NCI-H446 (cell line): ENCODE results near the gene S100A12.
"Not testable (repeated sequence)": the region's sequence is repeated elsewhere in the genome, so short reads cannot be mapped to it uniquely, and the experiment has no call there.

Experiments used
- DNase-seq, 2 experiments: peaks; one replicate each; lab custom pipeline; 2025; lab: John Stamatoyannopoulos, UW

Gene S100A12

DNA sequence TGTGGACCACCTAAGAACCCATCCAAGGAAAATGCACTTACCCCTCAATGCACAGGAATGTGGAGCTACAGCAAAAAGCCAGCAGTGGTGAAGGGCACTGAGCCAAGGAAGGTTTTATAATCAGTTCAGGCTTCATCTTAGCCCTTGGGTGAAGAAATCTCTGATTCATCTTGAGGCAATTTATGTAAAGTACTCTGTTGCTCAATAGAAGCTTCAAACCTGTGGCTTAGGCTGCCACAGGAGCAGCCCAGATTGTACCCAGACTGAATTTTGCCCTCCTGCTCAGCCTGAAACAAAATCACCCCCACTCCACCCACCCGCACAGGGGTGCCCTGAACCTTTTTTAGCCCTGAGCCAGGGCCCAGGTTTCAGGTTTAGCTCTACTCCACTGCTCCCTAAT lies at the start of gene S100A12:
Gene S100A12 (minus strand): TSS at position 111 of the 400 bp plus-strand sequence. CDS start 1,029 bp downstream, outside the sequence.
- no peak for DNase-seq

DNA sequence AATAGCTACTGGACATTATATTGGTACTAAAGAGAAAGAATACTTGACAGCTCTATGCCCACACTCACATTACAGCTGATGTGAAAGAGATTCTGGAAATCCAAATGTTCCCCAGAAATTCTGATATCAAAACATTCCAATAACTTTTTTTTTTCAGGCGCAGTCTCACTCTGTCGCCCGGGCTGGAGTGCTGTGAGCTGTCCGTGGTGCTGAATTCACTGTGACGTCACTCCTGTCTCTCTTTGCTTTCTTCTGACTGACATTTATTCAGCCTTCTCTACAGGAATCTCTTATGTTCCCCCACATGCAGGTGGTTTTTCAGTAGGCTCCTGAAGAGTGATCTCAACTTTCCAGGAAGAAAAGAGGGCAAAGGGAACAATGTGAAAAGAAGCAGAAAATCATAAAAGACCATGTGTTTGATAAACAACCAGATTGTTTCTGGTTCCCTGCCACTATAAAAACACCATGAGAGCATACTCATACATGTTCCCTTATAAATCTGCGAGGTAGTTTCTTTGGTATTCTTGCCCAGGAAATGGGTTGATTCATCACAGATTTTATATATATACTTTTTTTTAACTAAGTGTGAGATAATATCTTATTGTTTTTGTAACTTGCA lies 47.1 kb upstream of the S100A12 start:
- DNase-seq = peak in 1 of 2 experiments; percentile 5

DNA sequence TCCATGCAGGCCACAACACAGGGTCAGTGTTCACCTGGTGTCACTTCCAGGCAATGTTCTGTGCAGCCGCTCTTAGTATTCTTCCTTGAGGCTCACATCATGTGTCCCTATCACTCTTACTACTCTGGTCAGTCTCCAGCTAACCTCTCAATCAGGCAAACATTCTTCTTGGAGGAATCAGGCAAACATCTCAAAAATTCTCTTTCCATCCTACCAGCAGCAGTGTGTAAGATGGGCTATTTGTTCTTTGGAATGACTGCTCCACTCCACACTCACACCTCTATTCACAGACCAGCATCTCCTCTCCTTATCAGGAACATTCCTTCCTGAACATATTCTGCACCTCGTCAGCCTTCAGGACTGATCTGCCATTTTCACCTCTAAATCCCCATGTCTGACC lies 44.9 kb upstream of the S100A12 start:
- DNase-seq = no peak

DNA sequence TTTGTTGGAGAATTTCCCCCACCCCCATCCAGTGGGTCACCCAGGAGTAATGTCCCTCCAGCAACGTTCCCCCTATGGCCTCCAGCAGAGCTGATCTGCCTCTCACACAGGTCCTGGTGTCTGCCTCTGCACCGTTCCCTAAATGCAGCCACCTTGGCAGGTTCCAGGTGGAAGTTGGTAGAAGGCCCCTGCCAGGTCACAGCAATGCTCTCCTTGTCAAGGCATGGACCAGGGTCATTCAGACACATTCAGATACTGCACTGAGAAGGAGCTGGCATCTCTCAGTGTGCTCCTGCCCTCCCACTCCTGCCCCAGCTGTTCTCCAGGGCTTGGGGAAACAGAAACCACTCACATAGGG lies 44.0 kb upstream of the S100A12 start:
- DNase-seq = not testable (repeated sequence)

DNA sequence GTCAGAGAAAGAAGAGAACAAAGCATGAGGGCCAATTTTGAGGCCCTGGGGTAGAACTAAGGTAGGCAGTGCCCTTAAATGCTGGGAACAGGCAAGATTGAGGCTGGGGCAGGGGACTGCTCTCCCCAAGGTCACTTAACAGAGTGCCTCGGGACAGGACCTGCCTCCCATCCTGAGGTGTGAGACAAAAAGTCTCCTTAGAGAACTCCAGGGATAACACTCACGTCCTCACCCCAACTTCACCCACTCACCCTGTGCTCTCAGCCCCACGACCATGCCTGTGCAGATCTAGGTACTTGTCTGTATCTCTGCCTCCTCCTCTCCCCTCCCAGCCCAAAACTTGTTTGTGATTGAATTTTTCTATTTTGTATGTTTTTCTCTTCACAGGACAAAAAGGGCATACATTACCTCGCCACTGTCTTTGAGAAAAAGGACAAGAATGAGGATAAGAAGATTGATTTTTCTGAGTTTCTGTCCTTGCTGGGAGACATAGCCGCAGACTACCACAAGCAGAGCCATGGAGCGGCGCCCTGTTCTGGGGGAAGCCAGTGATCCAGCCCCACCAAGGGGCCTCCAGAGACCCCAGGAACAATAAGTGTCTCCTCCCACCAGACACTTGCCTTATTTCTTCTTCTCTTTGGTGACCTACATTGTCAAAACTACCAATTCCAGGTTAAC lies 43.5 kb upstream of the S100A12 start:
- DNase-seq = not testable (repeated sequence)

DNA sequence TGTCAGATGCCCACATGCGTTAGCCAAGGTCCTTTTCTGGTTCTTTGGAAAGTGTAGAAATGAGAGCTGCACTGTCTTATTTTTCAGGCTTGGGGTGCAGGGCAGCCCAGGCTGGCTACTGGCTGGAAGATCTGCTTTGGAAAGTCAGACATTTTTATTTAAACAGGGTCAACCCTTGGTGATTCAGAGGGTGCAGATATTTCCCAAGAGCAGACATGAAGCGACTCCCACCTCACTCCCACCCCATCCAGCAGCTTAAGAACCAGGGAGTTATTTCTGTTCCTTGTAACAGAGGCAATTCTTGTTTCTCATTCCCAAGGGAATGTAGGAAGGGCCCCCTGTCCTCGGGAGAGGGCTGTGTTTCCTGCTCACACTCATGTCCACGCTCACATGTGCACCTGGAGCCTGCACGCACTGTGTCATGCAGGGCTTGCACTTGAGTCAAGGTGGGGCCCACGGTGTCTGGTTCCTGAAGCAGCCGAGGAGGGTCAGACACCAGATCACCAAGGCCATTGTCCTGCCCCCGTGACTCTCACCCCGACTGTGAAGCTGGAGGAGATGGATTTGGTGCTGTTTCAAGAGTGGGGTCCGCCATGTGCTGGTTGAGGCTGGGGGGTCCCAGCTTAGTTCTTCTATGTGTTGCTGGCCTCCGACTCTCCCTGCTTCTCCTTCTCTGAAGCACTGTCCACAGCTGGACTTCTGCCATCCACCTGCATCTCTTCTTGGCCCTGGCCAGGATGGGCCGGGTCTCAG lies 41.9 kb upstream of the S100A12 start:
- DNase-seq = no peak

DNA sequence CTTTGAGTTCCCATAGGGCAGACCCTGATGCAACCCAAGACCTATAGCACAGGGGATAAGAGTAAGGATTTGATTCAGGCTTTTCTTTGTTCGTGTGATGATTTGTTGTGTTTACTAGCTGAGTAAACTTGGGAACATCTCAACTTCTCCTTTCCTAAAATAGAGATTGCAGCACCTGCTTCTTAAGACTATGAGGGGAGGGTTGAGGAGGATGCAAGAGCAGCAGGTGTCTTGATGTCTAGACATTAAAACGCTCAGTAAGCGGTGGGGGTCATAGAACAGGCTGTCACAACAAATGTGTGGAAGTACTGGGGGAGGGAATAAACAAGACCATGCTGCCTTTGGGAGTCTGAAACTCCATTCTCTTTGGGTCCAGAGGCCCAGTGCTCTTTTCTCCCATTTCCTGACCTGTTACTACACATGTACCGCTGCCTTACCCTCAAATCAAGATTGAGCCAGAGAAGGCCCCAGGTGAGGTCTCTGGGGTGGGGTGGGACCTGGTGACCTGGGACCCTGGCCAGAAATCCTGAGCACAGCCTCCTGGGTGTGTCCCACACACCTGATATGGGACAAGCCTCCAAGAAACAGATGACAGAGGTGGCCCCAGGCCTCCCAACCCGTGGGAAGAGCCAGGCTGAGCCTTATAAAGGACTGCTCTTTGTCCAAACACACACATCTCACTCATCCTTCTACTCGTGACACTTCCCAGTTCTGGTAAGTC lies 40.6 kb upstream of the S100A12 start, which contains the start of gene S100A7A:
Gene S100A7A (plus strand): TSS at position 671 of the 721 bp plus-strand sequence. CDS start 1,563 bp downstream, outside the sequence.
- no peak for DNase-seq

DNA sequence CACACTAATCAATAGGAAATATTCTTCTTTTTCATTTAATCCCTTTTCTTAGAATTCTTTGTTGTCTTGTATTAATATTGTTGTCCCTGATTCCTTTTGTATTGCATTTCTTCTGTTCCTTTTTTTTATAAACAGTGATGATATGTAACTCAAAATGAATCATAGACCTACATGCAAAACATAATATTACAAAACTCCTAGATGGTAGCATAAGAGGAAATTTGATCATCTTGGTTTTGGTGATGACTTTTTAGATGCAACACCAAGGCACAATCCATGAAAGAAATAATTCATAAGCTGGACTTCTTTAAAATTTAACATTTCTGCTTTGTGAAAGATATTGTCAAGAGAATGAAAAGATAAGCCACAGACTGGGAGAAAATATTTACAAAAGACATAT lies 38.5 kb upstream of the S100A12 start:
- DNase-seq = not testable (repeated sequence)

DNA sequence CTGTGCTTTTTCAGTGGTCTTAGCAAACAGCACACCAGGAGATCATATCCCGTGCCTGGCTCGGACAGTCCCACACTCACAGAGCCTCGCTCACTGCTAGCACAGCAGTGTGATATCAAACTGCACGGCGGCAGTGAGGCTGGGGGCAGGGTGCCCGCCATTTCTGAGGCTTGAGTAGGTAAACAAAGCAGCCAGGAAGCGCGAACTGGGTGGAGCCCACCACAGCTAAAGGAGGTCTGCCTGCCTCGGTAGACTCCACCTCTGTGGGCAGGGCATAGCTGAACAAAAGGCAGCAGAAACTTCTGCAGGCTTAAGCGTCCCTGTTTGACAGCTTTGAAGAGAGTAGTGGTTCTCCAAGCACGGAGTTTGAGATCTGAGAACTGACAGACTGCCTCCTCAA lies 31.9 kb upstream of the S100A12 start:
- DNase-seq = not testable (repeated sequence)

DNA sequence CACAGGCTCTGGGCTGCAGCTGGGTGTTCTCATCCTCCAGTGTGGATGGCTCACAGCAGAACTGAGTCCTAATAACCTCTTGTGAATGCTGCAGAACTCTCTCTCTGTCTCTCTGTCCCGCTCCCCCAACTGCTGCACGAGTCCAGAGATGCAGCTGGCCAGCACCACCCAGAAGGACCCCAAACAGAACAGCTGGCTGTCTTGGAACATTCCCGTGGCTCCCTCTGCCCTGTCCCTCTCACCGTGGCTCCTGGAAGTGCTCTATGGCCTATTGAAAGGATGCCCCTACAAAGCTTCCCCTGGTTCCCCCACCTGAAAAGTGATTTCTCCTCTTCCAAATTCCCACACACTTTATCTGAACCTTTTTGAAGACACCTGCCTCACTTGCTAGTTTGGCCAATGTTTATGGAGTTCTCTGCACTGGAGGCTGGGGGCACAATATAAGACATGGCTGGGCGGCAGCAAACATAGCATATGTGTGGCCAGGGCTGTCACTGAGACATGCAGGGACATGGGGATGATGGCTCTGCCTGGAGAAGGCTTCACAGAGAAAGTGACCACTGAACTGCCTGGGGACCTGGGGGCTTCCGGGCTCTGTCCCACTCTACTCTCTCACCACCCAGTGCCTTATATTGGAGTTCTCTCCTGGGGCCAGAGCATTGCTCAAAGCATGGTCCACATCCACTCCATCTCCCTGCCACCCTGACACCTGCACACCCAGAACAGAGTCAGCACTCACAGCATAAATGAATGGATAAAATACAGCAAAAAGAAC lies 30.6 kb upstream of the S100A12 start:
- not testable (repeated sequence) for DNase-seq

DNA sequence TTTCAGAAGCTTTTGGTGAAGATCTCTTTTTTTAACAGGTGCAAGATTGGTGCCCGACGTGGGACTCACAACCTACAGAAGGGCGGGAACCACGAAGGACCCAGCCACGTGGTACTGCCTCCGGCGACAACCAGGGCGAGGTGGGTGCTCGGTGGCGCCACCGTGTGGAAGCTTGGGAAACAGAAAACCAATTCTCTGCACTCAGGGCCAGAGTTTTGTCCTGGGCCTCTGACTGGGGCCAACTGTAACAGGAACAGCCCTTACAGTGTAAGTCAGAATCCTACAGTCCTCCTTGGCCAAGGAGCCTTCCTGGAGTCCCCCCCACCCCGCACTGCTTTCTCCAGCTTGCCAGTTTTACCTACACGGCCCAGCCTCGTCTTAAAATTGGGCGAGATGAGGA lies 29.3 kb upstream of the S100A12 start:
- DNase-seq = peak in 1 of 2 experiments; percentile 36

DNA sequence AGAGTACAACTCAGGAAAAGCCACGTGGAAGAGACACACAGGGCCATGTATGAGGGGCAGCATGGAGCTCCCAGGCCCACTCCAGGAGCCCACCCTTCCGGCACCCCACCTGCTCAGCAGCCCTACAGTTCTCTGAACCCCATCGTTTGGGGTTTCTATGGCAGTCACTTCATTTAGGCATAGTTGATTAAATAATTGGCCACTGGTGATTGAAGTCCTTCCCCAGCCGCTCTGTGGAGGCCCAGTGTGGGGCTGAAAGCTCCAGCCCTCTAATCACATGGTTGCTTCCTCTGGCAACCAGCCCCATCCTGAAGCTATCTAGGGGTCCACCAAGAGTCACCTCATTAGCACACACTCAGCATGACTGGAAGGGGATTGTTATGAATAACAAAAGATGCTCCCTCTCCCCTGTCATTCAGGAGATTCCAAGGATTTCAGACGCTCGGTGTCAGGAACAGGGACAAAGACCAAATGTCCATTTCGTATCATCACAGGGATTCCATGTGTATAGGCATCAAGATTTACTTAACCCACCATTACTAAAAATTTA lies 28.7 kb upstream of the S100A12 start:
- DNase-seq = no peak

DNA sequence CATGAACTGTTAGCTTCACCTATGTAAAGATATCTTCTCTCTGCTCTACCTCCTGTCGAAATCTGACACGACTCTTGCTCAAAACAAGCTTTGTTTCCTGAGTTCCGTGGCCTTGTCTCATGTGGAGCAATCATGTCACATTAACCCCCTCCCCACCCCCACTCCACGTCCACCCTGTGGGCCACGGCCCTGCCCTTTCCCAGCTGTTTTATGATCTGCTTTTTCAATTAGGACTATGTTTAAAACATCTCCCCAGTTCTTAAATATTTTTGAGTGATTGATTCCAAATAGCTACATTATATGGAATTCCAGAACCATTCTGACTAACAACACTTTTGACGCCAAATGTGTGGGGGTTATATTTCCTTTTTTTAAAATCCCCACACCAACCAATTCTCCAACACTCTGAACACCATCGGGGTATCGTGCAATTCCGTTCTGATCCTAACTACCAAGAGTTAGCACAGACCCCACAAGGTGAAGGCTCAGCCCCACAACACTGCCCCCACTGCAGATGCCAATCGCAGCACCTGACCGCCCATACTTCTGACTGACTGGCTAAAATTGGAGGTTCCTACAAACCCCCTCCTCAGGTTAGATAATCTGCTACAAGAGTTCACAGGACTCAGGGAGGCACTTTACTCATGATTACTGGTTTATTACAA lies 28.1 kb upstream of the S100A12 start:
- DNase-seq = no peak

DNA sequence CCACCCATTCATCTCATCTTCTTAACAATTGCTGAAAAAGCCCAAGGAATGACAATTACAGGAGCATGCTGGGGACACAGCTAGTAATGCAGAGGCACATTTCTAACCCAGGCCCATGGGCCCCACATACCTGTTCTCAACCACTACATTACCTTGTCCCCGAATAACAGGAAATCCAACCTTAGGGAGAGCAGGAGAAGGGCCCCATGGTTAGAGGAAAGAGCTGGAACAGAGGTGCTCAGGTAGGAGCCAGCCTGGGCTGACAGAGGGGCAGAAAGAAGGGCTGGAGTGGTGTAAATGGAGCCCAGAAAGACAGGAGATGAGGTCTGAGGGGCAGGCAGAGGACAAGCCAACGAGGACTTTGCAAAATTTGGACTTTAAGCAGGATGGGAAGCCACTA lies 26.8 kb upstream of the S100A12 start:
- DNase-seq = no peak

DNA sequence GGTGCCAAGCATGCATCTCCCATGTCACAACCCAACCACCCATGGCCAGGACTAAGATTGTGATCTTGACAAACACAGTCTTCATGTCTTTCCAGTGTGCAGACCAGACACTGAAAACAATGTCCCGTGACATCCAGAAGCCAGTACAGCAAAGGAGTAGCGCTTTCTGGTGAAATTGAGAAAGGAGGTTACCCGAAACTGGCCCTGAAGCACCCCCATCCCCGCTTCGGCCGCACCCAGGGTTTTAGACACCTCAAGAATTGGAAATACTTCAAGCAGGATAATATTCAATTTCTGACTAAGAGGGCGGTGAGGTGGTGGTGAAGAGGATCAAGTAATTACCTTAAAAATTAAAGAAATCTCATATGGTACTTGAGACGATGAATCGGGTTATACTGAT lies 26.0 kb upstream of the S100A12 start:
- DNase-seq = no peak

DNA sequence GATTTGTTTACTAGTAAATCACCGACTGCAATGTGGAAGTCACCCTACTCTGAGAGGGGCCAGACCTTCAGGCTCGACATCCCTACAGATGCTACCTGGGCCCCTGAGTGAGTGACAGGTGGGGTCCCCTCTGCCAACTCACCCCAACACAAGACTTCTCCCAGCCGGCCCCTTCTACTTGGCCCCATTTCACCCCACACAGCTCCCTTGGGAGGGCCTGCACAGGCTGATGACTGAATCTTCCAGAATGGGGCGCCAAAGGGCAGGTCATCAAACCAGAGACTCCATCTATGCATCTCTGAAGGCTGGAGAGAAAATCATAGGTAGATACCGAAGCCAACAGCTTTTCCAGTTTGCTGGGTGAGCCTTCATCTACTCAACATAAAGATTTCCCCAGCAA lies 24.8 kb upstream of the S100A12 start:
- DNase-seq = no peak

DNA sequence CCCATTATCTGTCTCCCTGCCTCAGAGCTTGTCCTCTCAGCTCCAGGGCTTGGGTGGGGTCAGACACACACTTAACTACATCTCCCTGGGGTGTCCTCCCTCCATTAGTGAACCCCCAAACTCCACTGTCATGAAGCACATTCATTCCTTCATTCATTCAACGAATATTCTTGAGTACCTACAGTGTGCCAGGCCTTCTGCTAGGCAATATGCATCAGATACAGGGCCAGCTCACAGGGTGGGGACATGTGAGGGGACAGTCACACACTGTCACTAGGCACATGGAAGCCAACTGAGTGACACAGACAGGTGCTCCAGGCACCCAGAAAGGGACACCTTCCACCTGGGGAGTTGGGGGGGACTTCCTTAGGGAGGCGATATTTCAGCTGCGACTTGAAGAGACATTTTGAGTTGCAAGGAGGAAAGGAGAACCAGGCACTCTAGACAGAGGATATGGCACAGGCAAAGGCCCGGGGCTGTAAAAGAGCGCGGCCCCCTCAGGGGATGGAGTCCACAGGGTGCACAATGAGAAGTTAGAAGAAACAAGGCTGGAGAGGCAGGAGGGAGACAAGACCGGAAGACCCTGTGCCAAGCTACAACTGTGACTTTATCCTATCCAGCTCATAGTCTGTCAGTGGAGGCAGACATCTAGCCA lies 24.1 kb upstream of the S100A12 start:
- DNase-seq = no peak

DNA sequence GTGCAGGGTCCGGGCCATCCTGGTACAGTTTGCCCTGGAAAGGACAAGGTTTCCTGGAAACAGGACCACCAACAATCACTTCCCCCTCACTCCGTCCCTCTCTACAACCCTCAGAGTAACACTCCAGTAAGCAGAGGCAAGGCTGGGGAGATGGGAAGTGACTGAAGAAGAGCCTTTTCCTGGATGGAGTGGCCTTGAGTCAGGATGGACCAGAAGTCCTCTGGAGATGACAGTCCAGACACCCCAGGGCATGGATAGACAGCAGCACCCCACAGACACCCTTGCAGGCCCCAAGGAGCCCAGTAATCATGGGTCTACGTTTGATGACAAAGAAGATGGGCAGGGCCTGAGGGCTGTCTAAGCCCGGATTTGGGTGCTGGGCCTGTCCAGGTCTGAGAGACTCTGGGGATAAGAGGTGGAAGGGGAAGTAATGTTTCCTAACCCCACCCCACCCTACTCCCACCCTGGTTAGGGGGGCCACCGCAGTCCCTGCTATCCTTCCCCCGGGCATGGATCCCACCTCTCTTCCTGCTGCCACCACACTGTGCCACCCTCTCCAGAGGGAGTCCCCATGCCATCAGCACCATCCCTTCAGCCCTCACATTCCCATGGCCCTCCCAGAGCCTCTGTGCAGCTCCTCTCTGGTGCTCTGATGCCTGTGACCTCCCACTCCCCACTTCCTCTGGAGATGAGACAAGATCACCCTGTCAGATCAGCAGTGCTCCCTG lies 22.7 kb upstream of the S100A12 start:
- DNase-seq = no peak
